ENCODE measurements around the gene DIO2. TPM values are rescaled to one million over a fixed set of nuclear protein-coding genes. Genes with fewer than 3 reads are reported as not detected.
A peak's percentile ranks its signal among the peaks of the same experiment; 100 is the strongest.

Gene DIO2
- total RNA-seq, 1 donor from 2014 or later: 6.4 TPM

DNA sequence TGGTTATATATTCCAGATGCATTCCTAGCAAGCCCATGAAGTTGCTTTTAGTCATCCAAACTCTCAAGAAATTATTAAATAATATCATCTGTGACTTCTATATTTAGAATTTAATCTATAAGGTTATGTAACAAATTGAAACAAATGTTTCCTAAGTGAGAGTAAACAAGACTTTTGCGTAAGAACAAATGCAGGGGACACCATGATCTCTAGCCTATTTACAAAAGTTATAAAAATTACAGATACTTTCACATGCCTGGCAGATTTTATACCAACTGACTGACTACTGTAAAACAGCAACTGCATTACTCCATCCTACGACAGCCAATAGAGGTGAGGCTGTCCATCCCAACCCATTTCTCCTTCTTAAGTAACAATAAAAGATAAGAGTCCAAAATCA lies 20.4 kb upstream of the DIO2 start:
- H3K36me3 ChIP-seq: no peaks in the 10 kb centered on the region
- no peak for TF ChIP-seq CTCF (IDR thresholded peaks at IDR 0.05; ENCODE audit: borderline replicate concordance)
- peaks cover 61% of the 10 kb centered on the region for H3K9me3 ChIP-seq (replicated peaks)
- no peak for DNase-seq
- no peak overlapping the region for H3K4me3 ChIP-seq
- no peaks in the 10 kb centered on the region for H3K27me3 ChIP-seq (ENCODE audit: low read depth)
- no peak overlapping the region for H3K27ac ChIP-seq (replicated peaks)
- H3K4me1 ChIP-seq: no peaks in the 10 kb centered on the region
- intact Hi-C loops (cut with micrococcal nuclease): no loop called here

- TF ChIP-seq CTCF (IDR thresholded peaks at IDR 0.05; ENCODE audit: borderline replicate concordance): no peak
- H3K4me3 ChIP-seq: no peak overlapping the region
- no peaks in the 10 kb centered on the region for H3K4me1 ChIP-seq
- intact Hi-C loops (cut with micrococcal nuclease): no loop called here
- no peaks in the 10 kb centered on the region for H3K36me3 ChIP-seq
- H3K27ac ChIP-seq (replicated peaks): no peak overlapping the region
- H3K27me3 ChIP-seq (ENCODE audit: low read depth): no peaks in the 10 kb centered on the region
- peaks cover 49% of the 10 kb centered on the region for H3K9me3 ChIP-seq (replicated peaks)
- DNase-seq: no peak
Measured at GRCh38 chr14:80223696-80224465, 12.6 kb upstream of the DIO2 start.

DNA sequence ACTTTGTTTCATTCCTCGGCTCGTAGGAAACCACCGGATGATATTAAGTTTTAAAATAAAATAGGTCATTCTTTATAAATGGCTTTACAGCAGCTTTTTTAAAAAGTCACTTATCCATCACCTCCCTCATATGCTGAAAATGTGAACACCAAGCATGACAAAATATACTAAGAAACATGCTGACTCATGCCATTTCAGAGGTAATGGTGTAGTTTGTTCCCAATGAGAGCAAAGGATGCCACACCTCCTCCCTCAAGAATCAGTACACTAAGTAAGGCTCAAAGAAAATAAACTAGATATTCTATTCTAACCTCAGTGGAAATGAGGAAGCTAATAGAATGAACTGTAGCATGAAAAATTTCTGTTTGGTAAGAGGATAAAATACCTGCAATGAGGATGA lies 5.5 kb upstream of the DIO2 start:
- intact Hi-C loops (cut with micrococcal nuclease): no loop called here
- Histone ChIP-seq H3K4me3 (no peak overlapping the region), H3K27ac (replicated peaks) (peak overlapping the region; percentile 72), H3K4me1 (peaks cover 4% of the 10 kb centered on the region), H3K9me3 (replicated peaks) (peaks cover 10% of the 10 kb centered on the region), H3K36me3 (no peaks in the 10 kb centered on the region), H3K27me3 (ENCODE audit: low read depth) (no peaks in the 10 kb centered on the region)
- no peak for DNase-seq
- TF ChIP-seq CTCF (IDR thresholded peaks at IDR 0.05; ENCODE audit: borderline replicate concordance): no peak

- no peak overlapping the region for H3K4me3 ChIP-seq
- H3K27me3 ChIP-seq (ENCODE audit: low read depth): no peaks in the 10 kb centered on the region
- intact Hi-C loops (cut with micrococcal nuclease): no loop called here
- peaks cover 8% of the 10 kb centered on the region for H3K9me3 ChIP-seq (replicated peaks)
- peak overlapping the region; percentile 72 for H3K27ac ChIP-seq (replicated peaks)
- no peak for TF ChIP-seq CTCF (IDR thresholded peaks at IDR 0.05; ENCODE audit: borderline replicate concordance)
- peaks cover 4% of the 10 kb centered on the region for H3K4me1 ChIP-seq
- H3K36me3 ChIP-seq: no peaks in the 10 kb centered on the region
- DNase-seq: peak; percentile 41
Measured at GRCh38 chr14:80215756-80216581, 4.7 kb upstream of the DIO2 start.

- TF ChIP-seq CTCF (IDR thresholded peaks at IDR 0.05; ENCODE audit: borderline replicate concordance): no peak
- intact Hi-C loops (cut with micrococcal nuclease): no loop called here
Measured at GRCh38 chr14:80215081-80215480, 3.8 kb upstream of the DIO2 start.

More at GRCh38 chr14:80215081-80215480, 3.8 kb upstream of the DIO2 start:
- Histone ChIP-seq H3K27me3 (ENCODE audit: low read depth) (no peaks in the 10 kb centered on the region), H3K4me1 (peaks cover 4% of the 10 kb centered on the region), H3K27ac (replicated peaks) (peak overlapping the region; percentile 72), H3K36me3 (no peaks in the 10 kb centered on the region), H3K9me3 (replicated peaks) (peaks cover under 1% of the 10 kb centered on the region), H3K4me3 (no peak overlapping the region)
- DNase-seq: no peak

All from left ventricle myocardium inferior (tissue), 1 donor.